SK-N-SH (cell line): ENCODE measurements around the gene UQCRC1. TPM values are rescaled to one million over a fixed set of nuclear protein-coding genes. Genes with fewer than 3 reads are reported as not detected.

Experiments used
- CTCF ChIA-PET: fragments of 300-600, 350-600 bp; formaldehyde crosslinking; extraction: SDS; loops from one replicate; lab custom pipeline; 2021; lab: Yijun Ruan, JAX
- POLR2A ChIA-PET: fragments of 350-600 bp; sonication (Branson Sonifier 250); formaldehyde crosslinking; extraction: SDS; loops from one replicate; lab custom pipeline; 2020; ENCODE audit warnings: antibody characterized with exemption, inconsistent platforms; lab: Yijun Ruan, JAX
- DNase-seq: peaks from one replicate; pipeline ENCODE4 v3.0.0; 2012
- H2AFZ ChIP-seq: fragments of 200-600 bp; sonication (generic); 2 replicates; pipeline ENCODE4 v1.8.1; 2016; ENCODE audit warnings: antibody characterized with exemption, mild to moderate bottlenecking, low read depth
- H3F3A ChIP-seq: fragments of 200-600 bp; sonication (generic); replicated peaks from 2 replicates; pipeline ENCODE3; 2016; ENCODE audit warnings: antibody characterized with exemption, mild to moderate bottlenecking; ENCODE audit not compliant: insufficient read depth
- H3K27ac ChIP-seq, 2 experiments: fragments of 200-500 bp in 1 of 2; fragments of 200-600 bp in 1 of 2; sonication (Bioruptor generic) in 1 of 2; sonication (generic), shearing (Covaris generic) in 1 of 2; 2 replicates each; pipeline versions ENCODE4 v1.5.1 to v1.6.1; 2014 to 2016; ENCODE audit warnings: low read depth in 2 of 2, inconsistent platforms in 1 of 2, low read length in 1 of 2, mild to moderate bottlenecking in 1 of 2, mixed read lengths in 1 of 2
- H3K27me3 ChIP-seq: fragments of 200-600 bp; sonication (generic), shearing (Covaris generic); 2 replicates; pipeline ENCODE4 v1.6.1; 2016; ENCODE audit warnings: mixed run types; ENCODE audit not compliant: insufficient read depth
- H3K36me3 ChIP-seq, 2 experiments: fragments of 200-500 bp in 1 of 2; fragments of 200-600 bp in 1 of 2; sonication (Bioruptor generic) in 1 of 2; sonication (generic) in 1 of 2; replicated peaks in 1 of 2; 2 replicates each; pipeline versions ENCODE3 to v1.5.1; 2014 to 2016; ENCODE audit warnings: low read length in 1 of 2, mild to moderate bottlenecking in 1 of 2; ENCODE audit not compliant: insufficient read depth in 2 of 2, control insufficient read depth in 1 of 2
- H3K4me1 ChIP-seq, 2 experiments: fragments of 200-500 bp in 1 of 2; fragments of 200-600 bp in 1 of 2; sonication (Bioruptor generic) in 1 of 2; sonication (generic), shearing (Covaris generic) in 1 of 2; 2 replicates each; pipeline versions ENCODE4 v1.5.1 to v1.6.1; 2014 to 2016; ENCODE audit warnings: low read depth in 1 of 2, low read length in 1 of 2, mixed run types in 1 of 2; ENCODE audit not compliant: insufficient read depth in 2 of 2, control insufficient read depth in 1 of 2
- H3K4me2 ChIP-seq: fragments of 200-600 bp; sonication (generic), shearing (Covaris generic); 2 replicates; pipeline ENCODE4 v1.6.1; 2017; ENCODE audit warnings: mixed run types
- H3K4me3 ChIP-seq, 2 experiments: fragments of 200-500 bp in 1 of 2; fragments of 200-600 bp in 1 of 2; sonication (Bioruptor generic) in 1 of 2; sonication (generic), shearing (Covaris generic) in 1 of 2; 2 replicates each; pipeline versions ENCODE4 v1.5.1 to v1.8.1; 2014 to 2016; ENCODE audit warnings: low read depth in 2 of 2, inconsistent platforms in 1 of 2, low read length in 1 of 2, mild to moderate bottlenecking in 1 of 2, mixed read lengths in 1 of 2, moderate library complexity in 1 of 2
- H3K79me2 ChIP-seq: fragments of 200-600 bp; sonication (generic); 2 replicates; pipeline ENCODE4 v1.8.1; 2017; ENCODE audit warnings: mild to moderate bottlenecking; ENCODE audit not compliant: insufficient read depth
- H3K9ac ChIP-seq: fragments of 200-600 bp; sonication (generic); 2 replicates; pipeline ENCODE4 v1.6.1; 2017; ENCODE audit warnings: mixed run types
- H3K9me2 ChIP-seq: fragments of 200-600 bp; sonication (generic); 2 replicates; pipeline ENCODE4 v1.6.1; 2017; ENCODE audit warnings: mixed run types
- H3K9me3 ChIP-seq: fragments of 200-600 bp; sonication (generic); 2 replicates; pipeline ENCODE4 v1.6.1; 2017; ENCODE audit warnings: mixed run types, mild to moderate bottlenecking, moderate library complexity
- H4K20me1 ChIP-seq: fragments of 200-600 bp; sonication (generic); 2 replicates; pipeline ENCODE4 v1.6.1; 2017; ENCODE audit warnings: mild to moderate bottlenecking, mixed run types; ENCODE audit not compliant: insufficient read depth
- CTCF ChIP-seq: fragments of 200-600 bp; sonication (generic); IDR thresholded peaks from 2 replicates; pipeline ENCODE4 v1.6.1; 2017; ENCODE audit warnings: antibody characterized with exemption, mild to moderate bottlenecking, moderate library complexity
- ELF1 ChIP-seq: IDR thresholded peaks from 2 replicates; pipeline ENCODE4 v1.4.0; 2012
- EP300 ChIP-seq, 2 experiments: IDR thresholded peaks; 2 replicates each; pipeline versions ENCODE4 v1.4.0 to v1.6.1; 2012; ENCODE audit warnings: borderline replicate concordance in 1 of 2, low read depth in 1 of 2, low read length in 1 of 2
- EZH2phosphoT487 ChIP-seq: fragments of 200-600 bp; sonication (generic); IDR thresholded peaks from 2 replicates; pipeline ENCODE4 v1.6.1; 2017; ENCODE audit warnings: low read depth, mixed run types, mild to moderate bottlenecking, antibody characterized with exemption, moderate library complexity, borderline replicate concordance
- FOSL2 ChIP-seq: IDR thresholded peaks from 2 replicates; pipeline ENCODE4 v1.4.0; 2012; ENCODE audit warnings: low read depth, mild to moderate bottlenecking, moderate library complexity, borderline replicate concordance
- FOXJ3 ChIP-seq: sonication (generic); formaldehyde crosslinking; IDR thresholded peaks from 2 replicates; pipeline ENCODE4 v1.5.1; 2020; ENCODE audit warnings: mild to moderate bottlenecking, missing genetic modification reagents
- GABPA ChIP-seq: IDR thresholded peaks from 2 replicates; pipeline ENCODE4 v1.4.0; 2012; ENCODE audit warnings: low read depth, mild to moderate bottlenecking
- GATA2 ChIP-seq: sonication (generic); formaldehyde crosslinking; IDR thresholded peaks from 2 replicates; pipeline ENCODE4 v1.5.0; 2020; ENCODE audit warnings: mild to moderate bottlenecking, missing genetic modification reagents
- IRF3 ChIP-seq: fragments of 150-350 bp; IDR thresholded peaks from 2 replicates; pipeline ENCODE4 v1.6.1; 2016; ENCODE audit warnings: mild to moderate bottlenecking, low read depth, low read length
- MAX ChIP-seq: IDR thresholded peaks from 2 replicates; pipeline ENCODE4 v1.4.0; 2012; ENCODE audit warnings: low read depth
- MEF2A ChIP-seq: IDR thresholded peaks from 2 replicates; pipeline ENCODE4 v1.4.0; 2012; ENCODE audit warnings: low read depth, borderline replicate concordance
- NFIC ChIP-seq: IDR thresholded peaks from 2 replicates; pipeline ENCODE4 v1.4.0; 2012; ENCODE audit warnings: borderline replicate concordance
- PBX3 ChIP-seq: IDR thresholded peaks from 2 replicates; pipeline ENCODE4; 2012
- RCOR1 ChIP-seq: fragments of 150-350 bp; IDR thresholded peaks from 2 replicates; pipeline ENCODE4 v1.6.1; 2017; ENCODE audit warnings: antibody characterized with exemption, low read length
- REST ChIP-seq: IDR thresholded peaks from 2 replicates; pipeline ENCODE4 v1.6.1; 2012; ENCODE audit warnings: mild to moderate bottlenecking, low read depth, low read length, moderate library complexity
- RFX5 ChIP-seq: IDR thresholded peaks from 2 replicates; pipeline ENCODE4 v1.6.1; 2012; ENCODE audit warnings: mild to moderate bottlenecking, improper control_type of control experiment, low read length
- RXRA ChIP-seq: IDR thresholded peaks from 2 replicates; pipeline ENCODE4 v1.4.0; 2012; ENCODE audit warnings: low read depth, mild to moderate bottlenecking, borderline replicate concordance
- SIN3A ChIP-seq: IDR thresholded peaks from 2 replicates; pipeline ENCODE4 v1.6.1; 2012; ENCODE audit warnings: low read depth, mild to moderate bottlenecking, low read length, moderate library complexity, borderline replicate concordance
- SMC3 ChIP-seq: IDR thresholded peaks from 2 replicates; pipeline ENCODE4 v1.6.1; 2012; ENCODE audit warnings: low read depth, low read length, improper control_type of control experiment
- ZBTB33 ChIP-seq: IDR thresholded peaks from 2 replicates; pipeline ENCODE4 v1.4.0; 2012; ENCODE audit warnings: low read depth, borderline replicate concordance
- WGBS: methylation state at CpG from one replicate; pipeline ENCODE4 v1.1.6; 2017; ENCODE audit warnings: low lambda C conversion rate; 5-methylcytosine and 5-hydroxymethylcytosine counted together
- polyA plus RNA-seq, 3 experiments: library from polyadenylated mRNA; depleted of rRNA; stranded (reverse); fragments of >200 nt; gene quantifications; 2 replicates each; pipeline ENCODE4 v1.2.3, GENCODE V29; 2012

Gene UQCRC1
- polyA plus RNA-seq, 1 of the 3 experiments (the other 2 are of a cell fraction) = 284 TPM

- Histone ChIP-seq H3K9ac (no peak overlapping the region), H3K36me3 (no peaks in the 10 kb centered on the region), H3K9me2 (no peaks in the 10 kb centered on the region), H3K27me3 (no peaks in the 10 kb centered on the region), H3K9me3 (no peaks in the 10 kb centered on the region), H3F3A (peaks cover 15% of the 10 kb centered on the region)
- no peak for TF ChIP-seq FOSL2
- no peak for TF ChIP-seq MAX
- TF ChIP-seq NFIC = no peak
- TF ChIP-seq RFX5 = no peak
- TF ChIP-seq RCOR1 = no peak
- TF ChIP-seq ZBTB33 = no peak
- no peak for TF ChIP-seq GATA2
- no peak for TF ChIP-seq SMC3
- no peak for TF ChIP-seq CTCF
- no peak for TF ChIP-seq RXRA
- no peak for TF ChIP-seq SIN3A
- TF ChIP-seq ELF1 = no peak
- no peak for TF ChIP-seq REST
- no peak for TF ChIP-seq IRF3
- TF ChIP-seq GABPA = no peak
- TF ChIP-seq MEF2A = no peak
- no peak for TF ChIP-seq PBX3
- no peak for TF ChIP-seq FOXJ3 (CRISPR knock-in tag)
- no peak for TF ChIP-seq EZH2phosphoT487
- TF ChIP-seq EP300 (IDR thresholded peaks at IDR 0.05; ENCODE audit: borderline replicate concordance in 1 of 2, low read depth in 1 of 2, low read length in 1 of 2) = no peak
- TF ChIP-seq, all 33 proteins: peak for 0
- Histone ChIP-seq H2AFZ (no peak overlapping the region), H3K27ac (no peak overlapping the region), H3K4me3 (no peak overlapping the region), H4K20me1 (no peaks in the 10 kb centered on the region), H3K4me1 (peaks cover 33 to 43% of the 10 kb centered on the region in 2 experiments; a peak in 3 of 4 replicates), H3K79me2 (no peaks in the 10 kb centered on the region), H3K4me2 (no peak overlapping the region)
- POLR2A ChIA-PET = no interaction called here
- CTCF ChIA-PET = interaction anchor here (1.4 kb wide), 1 partner anchor 18 kb away, joined by 4 read pairs; no protein-coding TSS in a partner anchor
- 89% methylated on average over 5 of the region's 5 CpGs for WGBS
- DNase-seq = no peak
These were observed 42.4 kb downstream of the UQCRC1 start for GRCh38 chr3:48567090-48567489.
